ENCODE measurements around the gene LZTS3.

DNA sequence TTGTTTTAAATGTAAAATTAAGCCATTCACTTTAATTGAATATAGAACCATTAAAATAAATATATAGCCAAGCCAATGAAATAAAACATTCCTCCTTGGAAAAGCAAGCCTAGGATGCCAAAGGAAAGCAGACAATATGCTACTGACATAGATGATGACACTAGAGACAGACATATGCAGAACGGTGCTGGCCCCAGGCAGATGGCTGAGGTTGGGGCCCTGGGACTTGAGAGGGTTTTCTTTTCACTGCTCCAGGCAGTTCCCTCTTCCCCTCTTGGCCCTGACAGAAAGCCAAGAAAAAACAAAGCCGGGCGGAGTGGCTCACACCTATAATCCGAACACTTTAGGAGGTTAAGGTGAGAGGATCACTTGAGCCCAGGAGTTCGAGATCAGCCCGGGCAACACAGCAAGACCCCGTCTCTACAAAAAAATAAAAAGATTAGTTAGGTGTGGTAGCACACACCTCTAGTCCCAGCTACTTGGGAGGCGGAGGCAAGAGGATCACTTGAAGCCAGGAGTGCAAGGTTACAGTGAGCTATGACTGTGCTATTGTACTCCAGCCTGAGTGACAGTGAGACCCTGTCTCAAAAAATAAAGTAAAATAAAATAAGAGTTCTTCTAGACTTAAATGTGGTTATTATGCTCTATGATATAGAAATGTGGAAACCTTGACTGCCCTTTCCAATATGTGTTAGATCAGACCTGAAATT, 44.9 kb downstream of the LZTS3 start:
- TF ChIP-seq POLR2A (IDR thresholded peaks at IDR 0.05; ENCODE audit: low read depth): no peak
- TF ChIP-seq, protein P1, sequence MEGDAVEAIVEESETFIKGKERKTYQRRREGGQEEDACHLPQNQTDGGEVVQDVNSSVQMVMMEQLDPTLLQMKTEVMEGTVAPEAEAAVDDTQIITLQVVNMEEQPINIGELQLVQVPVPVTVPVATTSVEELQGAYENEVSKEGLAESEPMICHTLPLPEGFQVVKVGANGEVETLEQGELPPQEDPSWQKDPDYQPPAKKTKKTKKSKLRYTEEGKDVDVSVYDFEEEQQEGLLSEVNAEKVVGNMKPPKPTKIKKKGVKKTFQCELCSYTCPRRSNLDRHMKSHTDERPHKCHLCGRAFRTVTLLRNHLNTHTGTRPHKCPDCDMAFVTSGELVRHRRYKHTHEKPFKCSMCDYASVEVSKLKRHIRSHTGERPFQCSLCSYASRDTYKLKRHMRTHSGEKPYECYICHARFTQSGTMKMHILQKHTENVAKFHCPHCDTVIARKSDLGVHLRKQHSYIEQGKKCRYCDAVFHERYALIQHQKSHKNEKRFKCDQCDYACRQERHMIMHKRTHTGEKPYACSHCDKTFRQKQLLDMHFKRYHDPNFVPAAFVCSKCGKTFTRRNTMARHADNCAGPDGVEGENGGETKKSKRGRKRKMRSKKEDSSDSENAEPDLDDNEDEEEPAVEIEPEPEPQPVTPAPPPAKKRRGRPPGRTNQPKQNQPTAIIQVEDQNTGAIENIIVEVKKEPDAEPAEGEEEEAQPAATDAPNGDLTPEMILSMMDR (IDR thresholded peaks at IDR 0.05): no peak
- TF ChIP-seq POLR2AphosphoS5 (IDR thresholded peaks at IDR 0.05): no peak
